ENCODE measurements around the gene ACACA.

Gene ACACA

DNA sequence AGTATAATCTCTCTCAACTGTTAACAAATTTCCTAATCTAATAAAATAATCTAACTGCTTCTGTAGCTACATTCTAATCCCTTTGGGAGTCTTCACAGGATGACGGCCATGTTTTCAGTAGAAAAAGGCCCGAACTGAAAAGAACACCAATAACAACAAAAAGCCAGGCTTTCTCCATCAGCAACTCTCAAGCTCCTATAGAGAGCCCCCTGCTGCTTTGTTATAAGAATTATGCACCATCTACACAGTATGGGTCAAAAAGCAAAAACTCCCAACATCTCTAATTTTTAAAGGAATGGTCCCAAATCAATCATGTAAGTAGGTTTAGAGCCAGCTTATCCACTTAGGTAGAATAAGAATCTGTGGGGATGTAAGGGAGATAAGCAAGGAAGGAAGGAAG, 194.5 kb downstream of the ACACA start:
- Histone ChIP-seq H2AFZ (ENCODE audit: low read length) (no peak overlapping the region), H3K4me2 (ENCODE audit: low read depth, low read length, poor library complexity, severe bottlenecking) (peak overlapping the region; percentile 56), H3K9ac (ENCODE audit: low read depth, low read length, poor library complexity, severe bottlenecking) (peak overlapping the region; percentile 25), H4K20me1 (ENCODE audit: insufficient read depth, low read length, poor library complexity, severe bottlenecking) (no peaks in the 10 kb centered on the region), H3F3A (ENCODE audit: low read depth) (no peaks in the 10 kb centered on the region), H3K4me1 (ENCODE audit: insufficient read depth, low read length, poor library complexity, severe bottlenecking) (peaks cover 23% of the 10 kb centered on the region), H3K4me3 (ENCODE audit: low read length, poor library complexity, severe bottlenecking) (peak overlapping the region; percentile 12), H3K27me3 (ENCODE audit: insufficient read depth, low read length, poor library complexity, severe bottlenecking) (no peaks in the 10 kb centered on the region), H3K36me3 (ENCODE audit: insufficient read depth, low read length) (peaks cover 16% of the 10 kb centered on the region; the same call in 1 of the 2 replicates), H3K9me2 (replicated peaks; ENCODE audit: low read depth, low read length) (no peaks in the 10 kb centered on the region), H3K9me3 (ENCODE audit: insufficient read depth, low read depth, low read length) (no peaks in the 10 kb centered on the region), H3K79me2 (ENCODE audit: insufficient read depth, low read length) (no peaks in the 10 kb centered on the region)
- TF ChIP-seq, protein P1, sequence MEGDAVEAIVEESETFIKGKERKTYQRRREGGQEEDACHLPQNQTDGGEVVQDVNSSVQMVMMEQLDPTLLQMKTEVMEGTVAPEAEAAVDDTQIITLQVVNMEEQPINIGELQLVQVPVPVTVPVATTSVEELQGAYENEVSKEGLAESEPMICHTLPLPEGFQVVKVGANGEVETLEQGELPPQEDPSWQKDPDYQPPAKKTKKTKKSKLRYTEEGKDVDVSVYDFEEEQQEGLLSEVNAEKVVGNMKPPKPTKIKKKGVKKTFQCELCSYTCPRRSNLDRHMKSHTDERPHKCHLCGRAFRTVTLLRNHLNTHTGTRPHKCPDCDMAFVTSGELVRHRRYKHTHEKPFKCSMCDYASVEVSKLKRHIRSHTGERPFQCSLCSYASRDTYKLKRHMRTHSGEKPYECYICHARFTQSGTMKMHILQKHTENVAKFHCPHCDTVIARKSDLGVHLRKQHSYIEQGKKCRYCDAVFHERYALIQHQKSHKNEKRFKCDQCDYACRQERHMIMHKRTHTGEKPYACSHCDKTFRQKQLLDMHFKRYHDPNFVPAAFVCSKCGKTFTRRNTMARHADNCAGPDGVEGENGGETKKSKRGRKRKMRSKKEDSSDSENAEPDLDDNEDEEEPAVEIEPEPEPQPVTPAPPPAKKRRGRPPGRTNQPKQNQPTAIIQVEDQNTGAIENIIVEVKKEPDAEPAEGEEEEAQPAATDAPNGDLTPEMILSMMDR (conservative IDR thresholded peaks at IDR 0.05; ENCODE audit: low read length), result peak; percentile 66
- no peak for TF ChIP-seq EZH2phosphoT487 (IDR thresholded peaks at IDR 0.05; ENCODE audit: borderline replicate concordance)

DNA sequence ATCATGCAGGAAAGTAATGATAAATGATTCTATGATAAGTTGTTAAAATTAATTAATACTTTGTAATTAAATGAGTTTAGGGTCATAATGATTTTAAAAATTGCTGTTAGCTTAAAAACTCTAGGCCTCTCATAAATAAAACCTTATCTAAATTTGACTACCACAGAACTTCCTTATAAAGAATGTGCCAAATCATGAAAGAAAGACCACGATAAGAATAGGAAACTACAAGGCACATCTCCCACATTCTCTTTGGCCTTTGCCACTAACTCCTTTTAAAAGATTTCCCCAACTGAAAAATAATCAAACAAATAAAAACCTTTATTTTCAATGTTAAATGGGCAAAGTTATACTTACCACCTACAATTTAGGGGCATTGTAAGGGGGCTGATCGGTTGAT, 195.5 kb downstream of the ACACA start:
- TF ChIP-seq, protein P1 (conservative IDR thresholded peaks at IDR 0.05; ENCODE audit: low read length), result no peak
- TF ChIP-seq EZH2phosphoT487 (IDR thresholded peaks at IDR 0.05; ENCODE audit: borderline replicate concordance), result no peak
- Histone ChIP-seq H4K20me1 (ENCODE audit: insufficient read depth, low read length, poor library complexity, severe bottlenecking) (no peaks in the 10 kb centered on the region), H3K4me2 (ENCODE audit: low read depth, low read length, poor library complexity, severe bottlenecking) (peak overlapping the region; percentile 56), H3K9me2 (replicated peaks; ENCODE audit: low read depth, low read length) (no peaks in the 10 kb centered on the region), H3K79me2 (ENCODE audit: insufficient read depth, low read length) (no peaks in the 10 kb centered on the region), H3F3A (ENCODE audit: low read depth) (no peaks in the 10 kb centered on the region), H3K27me3 (ENCODE audit: insufficient read depth, low read length, poor library complexity, severe bottlenecking) (no peaks in the 10 kb centered on the region), H3K4me3 (ENCODE audit: low read length, poor library complexity, severe bottlenecking) (peak overlapping the region; percentile 36), H3K9ac (ENCODE audit: low read depth, low read length, poor library complexity, severe bottlenecking) (peak overlapping the region; percentile 5), H2AFZ (ENCODE audit: low read length) (no peak overlapping the region), H3K4me1 (ENCODE audit: insufficient read depth, low read length, poor library complexity, severe bottlenecking) (peaks cover 23% of the 10 kb centered on the region), H3K9me3 (ENCODE audit: insufficient read depth, low read depth, low read length) (no peaks in the 10 kb centered on the region), H3K36me3 (ENCODE audit: insufficient read depth, low read length) (peaks cover 19% of the 10 kb centered on the region; the same call in 1 of the 2 replicates)

DNA sequence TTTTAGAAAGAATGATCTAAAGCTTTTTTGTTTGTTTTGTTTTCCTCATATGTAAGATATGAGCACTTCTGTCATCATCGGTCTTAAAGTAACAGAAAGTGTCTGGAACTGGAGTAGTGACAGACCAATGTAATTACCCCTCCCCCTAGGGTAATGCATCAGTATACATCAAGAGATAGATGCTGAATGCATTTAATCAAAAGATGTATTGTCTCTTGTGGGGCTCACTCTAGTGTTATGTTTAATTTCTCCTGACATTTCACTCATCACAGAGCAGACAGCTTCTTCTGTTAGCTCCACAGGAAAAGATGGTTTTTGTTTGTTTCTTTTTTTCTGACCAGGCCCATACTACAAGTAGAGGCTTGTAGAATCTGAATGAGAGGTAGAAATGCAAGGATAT, 199.5 kb downstream of the ACACA start:
- H3K9me2 ChIP-seq (replicated peaks; ENCODE audit: low read depth, low read length), result no peaks in the 10 kb centered on the region
- peaks cover 48% of the 10 kb centered on the region; the same call in 1 of the 2 replicates for H3K36me3 ChIP-seq (ENCODE audit: insufficient read depth, low read length)
- no peak overlapping the region for H3K9ac ChIP-seq (ENCODE audit: low read depth, low read length, poor library complexity, severe bottlenecking)
- no peaks in the 10 kb centered on the region for H3K27me3 ChIP-seq (ENCODE audit: insufficient read depth, low read length, poor library complexity, severe bottlenecking)
- H2AFZ ChIP-seq (ENCODE audit: low read length), result no peak overlapping the region
- H3K9me3 ChIP-seq (ENCODE audit: insufficient read depth, low read depth, low read length), result no peaks in the 10 kb centered on the region
- H4K20me1 ChIP-seq (ENCODE audit: insufficient read depth, low read length, poor library complexity, severe bottlenecking), result no peaks in the 10 kb centered on the region
- no peaks in the 10 kb centered on the region for H3F3A ChIP-seq (ENCODE audit: low read depth)
- H3K4me2 ChIP-seq (ENCODE audit: low read depth, low read length, poor library complexity, severe bottlenecking), result no peak overlapping the region
- H3K4me3 ChIP-seq (ENCODE audit: low read length, poor library complexity, severe bottlenecking), result no peak overlapping the region
- TF ChIP-seq EZH2phosphoT487 (IDR thresholded peaks at IDR 0.05; ENCODE audit: borderline replicate concordance), result no peak
- TF ChIP-seq, protein P1 (conservative IDR thresholded peaks at IDR 0.05; ENCODE audit: low read length), result no peak
- no peaks in the 10 kb centered on the region for H3K79me2 ChIP-seq (ENCODE audit: insufficient read depth, low read length)
- H3K4me1 ChIP-seq (ENCODE audit: insufficient read depth, low read length, poor library complexity, severe bottlenecking), result peaks cover 23% of the 10 kb centered on the region

Data from Loucy (cell line).